HG02970 (cell line): ENCODE data around the gene ADAM33.

ENCODE experiments used
- ATAC-seq: cut with Tn5 transposase; IDR thresholded peaks from one replicate; pipeline ENCODE4 v1.9.1; 2021; ENCODE audit warnings: mild to moderate bottlenecking, moderate library complexity, moderate number of reproducible peaks; ENCODE audit not compliant: unreplicated experiment, low FRiP score

ADAM33 gene

DNA sequence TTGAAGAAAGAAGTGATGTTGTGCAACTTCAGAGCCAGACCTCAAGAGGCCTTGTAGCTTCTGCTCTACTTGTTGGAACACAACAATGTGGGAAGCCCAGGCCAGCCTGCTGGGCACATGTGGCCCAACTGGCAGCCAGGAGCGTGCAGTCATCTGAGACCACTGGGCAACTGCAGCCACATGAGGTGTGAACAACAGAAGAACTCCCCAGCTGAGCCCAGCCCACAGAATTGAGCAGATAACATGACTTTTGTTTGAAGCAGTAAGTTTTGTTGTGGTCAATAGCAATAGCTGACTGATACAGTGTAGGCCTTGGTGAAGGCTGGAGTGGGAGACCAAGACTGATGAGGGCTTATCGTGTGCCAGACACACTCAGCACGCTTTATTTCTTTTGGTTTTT, 8.6 kb upstream of the ADAM33 start:
- no peak for ATAC-seq

DNA sequence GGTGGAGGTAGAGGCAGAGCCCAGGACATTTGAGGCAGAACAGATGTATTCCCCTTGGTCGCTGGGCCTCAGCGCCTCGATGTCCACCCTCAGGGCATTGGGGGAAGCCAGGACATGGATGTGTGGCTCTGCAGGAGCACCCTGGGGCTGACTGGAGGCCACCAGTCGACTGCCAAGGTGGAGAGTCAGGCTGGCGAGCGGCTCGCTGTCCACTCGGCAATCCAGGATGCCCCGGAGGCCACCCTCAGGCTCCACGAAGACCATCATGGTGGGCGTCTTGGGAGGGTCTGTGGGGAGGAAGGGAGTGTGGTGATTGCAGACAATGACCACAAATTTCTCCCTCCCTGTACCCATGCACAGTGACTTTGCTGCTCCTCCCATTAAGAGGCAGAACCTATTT, 8.2 kb upstream of the ADAM33 start:
- ATAC-seq: no peak

GRCh38 chr20:3687655-3688054, 5.8 kb upstream of the ADAM33 start:
- no peak for ATAC-seq

- no peak for ATAC-seq
Measured at GRCh38 chr20:3686867-3687321, 5.1 kb upstream of the ADAM33 start.

- no peak for ATAC-seq
Measured at GRCh38 chr20:3686421-3686820, 4.6 kb upstream of the ADAM33 start.

GRCh38 chr20:3685341-3685740, 3.5 kb upstream of the ADAM33 start:
- no peak for ATAC-seq

GRCh38 chr20:3681352-3681930, 369 bp downstream of the ADAM33 start:
- ATAC-seq: no peak

DNA sequence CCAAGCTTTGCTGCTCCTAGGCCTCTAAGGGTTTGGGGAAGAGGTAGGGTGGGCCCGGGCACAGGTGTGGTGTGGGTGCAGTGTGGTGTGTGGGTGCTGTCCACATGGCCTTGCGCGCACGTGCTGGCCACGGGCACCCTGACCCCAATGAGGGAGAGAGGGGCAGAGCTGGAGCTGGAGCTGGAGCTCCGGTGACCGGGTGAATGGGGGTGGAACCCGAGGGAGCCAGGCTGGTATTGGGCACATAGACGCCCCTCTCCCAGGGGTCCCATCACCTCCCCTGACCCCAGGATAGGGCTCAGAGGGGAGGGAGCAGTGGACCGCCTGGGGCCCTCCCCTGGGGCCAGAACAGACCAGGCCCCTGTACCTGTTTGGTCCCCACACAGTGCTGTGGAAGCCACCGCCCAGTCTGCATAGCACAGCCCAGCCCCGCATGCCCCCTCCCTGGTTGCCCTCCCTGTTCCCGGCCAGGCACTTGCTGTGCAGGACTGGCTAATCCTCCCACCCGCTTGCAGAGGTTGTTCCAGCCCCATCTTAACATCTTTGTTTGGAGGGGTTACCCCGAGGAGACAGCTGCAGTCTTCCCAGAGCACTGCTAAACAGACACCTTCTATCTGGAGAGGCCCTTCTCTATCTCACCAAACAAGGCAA, 984 bp downstream of the ADAM33 start:
- no peak for ATAC-seq

GRCh38 chr20:3679749-3680700, 1.8 kb downstream of the ADAM33 start:
- no peak for ATAC-seq

DNA sequence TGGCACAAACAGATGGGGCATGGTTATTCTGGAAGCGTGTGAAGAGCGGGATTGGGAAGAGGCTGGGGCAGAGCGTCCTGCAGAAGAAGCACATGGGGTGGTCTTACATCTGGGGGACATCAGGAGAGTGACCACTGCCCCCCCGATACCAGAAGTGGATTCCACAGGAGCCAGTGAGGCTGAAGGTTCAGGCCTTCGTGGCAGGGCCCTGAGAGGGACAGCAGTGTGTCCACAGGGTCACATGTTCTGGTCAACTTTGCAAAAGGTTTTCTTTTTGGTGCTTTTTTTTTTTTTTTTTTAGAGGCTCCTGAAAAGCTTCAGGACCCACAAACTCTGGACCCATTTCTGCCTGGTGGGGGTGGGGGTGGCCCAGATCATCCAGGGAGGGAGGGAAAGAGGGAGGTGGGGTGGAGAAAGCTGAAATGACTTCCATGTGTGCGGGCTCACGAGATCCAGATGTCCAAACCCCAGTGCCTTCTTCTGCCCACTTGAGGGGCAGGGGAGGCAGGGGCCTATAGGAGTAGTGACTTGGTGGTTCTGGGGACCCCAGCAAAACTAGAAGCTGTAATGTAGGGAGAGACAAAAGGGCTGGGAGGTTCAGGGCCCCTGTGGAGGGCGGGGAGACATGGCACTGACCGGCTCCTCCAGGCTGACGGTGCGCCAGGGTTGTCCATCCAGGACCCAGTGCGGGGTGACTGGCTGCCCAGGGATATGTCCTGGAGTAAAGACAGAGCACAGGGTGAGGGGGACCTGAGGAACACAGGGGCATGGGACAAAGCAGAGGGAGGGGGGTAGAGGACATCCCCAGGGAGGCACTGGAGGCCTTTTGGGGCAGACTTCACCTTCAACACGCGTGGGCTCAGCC, 2.7 kb downstream of the ADAM33 start:
- no peak for ATAC-seq

GRCh38 chr20:3678198-3678597, 3.6 kb downstream of the ADAM33 start:
- no peak for ATAC-seq

- ATAC-seq: no peak
Measured at GRCh38 chr20:3677733-3678132, 4.1 kb downstream of the ADAM33 start.

- ATAC-seq: no peak
Measured at GRCh38 chr20:3674995-3675900, 6.6 kb downstream of the ADAM33 start.

DNA sequence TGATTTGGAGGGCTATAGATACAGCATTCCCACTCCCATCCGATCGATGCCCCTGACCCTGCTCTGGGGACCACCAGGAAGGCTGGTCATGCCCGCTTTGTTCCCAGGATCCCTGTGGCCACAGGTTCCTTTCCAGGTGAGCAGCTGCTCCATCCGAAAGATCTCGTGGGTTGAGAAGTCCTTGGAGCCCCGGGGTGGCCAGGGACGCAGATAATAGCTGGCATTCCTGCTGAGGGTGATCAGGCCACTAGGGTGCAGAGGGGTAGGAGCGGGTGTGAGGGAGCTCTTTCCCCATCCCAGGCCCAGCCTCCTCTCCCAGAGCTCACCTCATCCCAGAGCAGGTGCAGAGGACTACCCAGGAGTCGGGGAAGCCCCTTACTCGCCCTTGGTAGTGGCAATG, 7.4 kb downstream of the ADAM33 start:
- no peak for ATAC-seq

DNA sequence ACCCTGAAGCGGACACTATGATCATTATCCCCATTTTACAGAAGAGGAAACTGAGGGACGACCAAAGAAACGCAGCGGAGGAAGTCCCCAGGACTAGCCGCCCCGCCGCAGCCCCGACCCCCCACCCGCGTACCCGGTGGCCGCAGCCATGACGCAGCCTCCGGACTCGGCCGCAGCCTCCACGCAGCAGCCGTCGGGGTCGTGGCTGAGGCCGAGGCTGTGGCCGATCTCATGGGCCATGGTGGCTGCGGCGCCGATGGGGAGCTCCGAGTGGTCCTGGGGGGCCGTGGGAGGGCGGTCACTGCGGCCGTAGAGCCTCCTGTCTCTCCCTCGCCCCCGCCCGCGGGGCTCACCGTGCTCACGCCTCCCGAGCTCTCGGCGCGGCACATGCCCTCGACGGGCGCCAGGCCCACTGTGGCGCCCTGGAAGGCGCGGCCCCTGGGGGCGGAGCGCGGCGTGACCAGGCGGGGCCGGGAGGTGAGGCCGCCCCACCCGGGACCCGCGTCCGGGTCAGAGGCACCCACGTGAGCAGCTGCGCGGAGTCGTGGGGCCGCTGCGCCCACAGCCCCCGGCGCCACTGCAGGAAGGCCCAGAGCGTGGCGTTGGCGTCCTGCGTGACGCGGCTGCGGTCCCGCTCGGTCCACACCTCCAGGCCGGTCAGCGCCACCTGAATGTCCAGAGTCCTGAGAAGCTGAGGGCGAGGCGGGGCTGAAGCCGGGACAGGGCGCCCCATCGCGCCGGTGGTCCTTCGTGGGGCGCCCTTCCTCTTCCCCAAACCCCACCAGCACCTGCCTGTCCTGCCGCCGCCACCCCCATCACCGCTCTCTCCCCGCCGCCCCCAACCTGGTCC, 8.4 kb downstream of the ADAM33 start:
- ATAC-seq: no peak

- ATAC-seq: no peak
Measured at GRCh38 chr20:3672547-3673171, 9.2 kb downstream of the ADAM33 start.

GRCh38 chr20:3671986-3672546, 9.7 kb downstream of the ADAM33 start:
- ATAC-seq: no peak

DNA sequence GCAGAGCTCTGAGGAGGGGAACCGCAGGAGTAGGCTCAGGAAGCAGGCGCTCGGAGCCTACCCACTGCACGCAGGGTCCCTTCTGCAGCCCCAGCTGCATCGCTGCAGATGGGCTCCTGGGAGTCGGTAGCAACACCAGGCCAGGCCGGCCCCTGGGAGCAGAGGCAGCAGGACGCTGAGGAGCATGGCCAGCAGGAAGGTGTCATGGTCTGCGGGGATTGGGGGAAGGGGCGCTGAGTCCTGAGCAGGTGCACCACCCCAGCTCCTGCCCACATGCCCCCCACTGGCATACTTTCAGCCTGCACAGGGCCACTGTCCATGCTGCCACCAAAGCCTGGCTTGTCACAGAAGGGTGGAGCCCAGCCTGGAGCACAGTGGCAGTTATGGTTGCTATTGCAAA, 10.9 kb downstream of the ADAM33 start:
- ATAC-seq: no peak
